Stomach (tissue), 9 donors: Measurements from ENCODE around the gene RIN3. TPM values are rescaled to one million over a fixed set of nuclear protein-coding genes. Genes with fewer than 3 reads are reported as not detected.

Experiments used
- DNase-seq, 2 donors: peaks; one replicate each; pipeline versions ENCODE4 v3.0.0 to v3.0.0-alpha.2; 2013 to 2019
- H3K27ac ChIP-seq, 5 donors: fragments of 200-600 bp in 4 of 5; sonication (generic) in 4 of 5; one replicate each; pipeline ENCODE4 v1.5.1; 2013 to 2019; ENCODE audit warnings: mild to moderate bottlenecking in 1 of 5, moderate library complexity in 1 of 5
- H3K27me3 ChIP-seq, 3 donors: fragments of 200-600 bp; sonication (generic); one replicate each; pipeline ENCODE4 v1.5.1; 2017 to 2019; ENCODE audit warnings: mixed run types in 1 of 3
- H3K36me3 ChIP-seq, 4 donors: fragments of 200-600 bp; sonication (generic); 1 replicate in 3 of 4; 2 replicates in 1 of 4; pipeline ENCODE4 v1.5.1; 2016 to 2019
- H3K4me1 ChIP-seq, 4 donors: fragments of 200-600 bp; sonication (generic); one replicate each; pipeline ENCODE4 v1.5.1; 2016 to 2019
- H3K4me3 ChIP-seq, 4 donors: fragments of 200-600 bp; sonication (generic) in 3 of 4; one replicate each; pipeline ENCODE4 v1.5.1; 2016 to 2019; ENCODE audit warnings: mild to moderate bottlenecking in 1 of 4
- H3K9me3 ChIP-seq, 4 donors: fragments of 200-600 bp; sonication (generic); one replicate each; pipeline ENCODE4 v1.5.1; 2016 to 2019
- EP300 ChIP-seq: sonication (generic); formaldehyde crosslinking; IDR thresholded peaks from one replicate; pipeline ENCODE4 v1.6.1; 2017; ENCODE audit warnings: antibody characterized with exemption
- POLR2A ChIP-seq, 4 donors: fragments of 450-650 bp; IDR thresholded peaks; one replicate each; pipeline ENCODE4 v1.6.1; 2016; ENCODE audit warnings: antibody characterized with exemption in 4 of 4, control low read depth in 2 of 4, mild to moderate bottlenecking in 1 of 4, moderate library complexity in 1 of 4
- POLR2AphosphoS5 ChIP-seq, 3 donors: sonication (generic); formaldehyde crosslinking; IDR thresholded peaks; one replicate each; pipeline ENCODE4 v1.6.1; 2016; ENCODE audit warnings: antibody characterized with exemption in 3 of 3
- WGBS, 5 donors: extraction: QIAGEN DNeasy Blood & Tissue Kit in 3 of 5; methylation state at CpG; one replicate each; pipeline versions ENCODE4 v1.1.5 to v1.1.7; 2013 to 2018; 5-methylcytosine and 5-hydroxymethylcytosine counted together
- intact Hi-C: fragments of 100-400 bp; cut with DNase I; formaldehyde crosslinking; loops from one replicate; pipeline ENCODE4 v1.15.1; 2023; ENCODE audit warnings: low total_unique reads
- polyA plus RNA-seq, 3 donors: library from polyadenylated mRNA; stranded (reverse); fragments of 200-250 nt; gene quantifications; one replicate each; pipeline ENCODE4 v1.2.3, GENCODE V29; 2013
- total RNA-seq, 5 donors: library from RNA; depleted of rRNA; stranded (reverse); fragments of >200 nt; gene quantifications; one replicate each; pipeline versions ENCODE4 v1.1.0 to v1.2.3, GENCODE V29; 2014 to 2016
- TF ChIP-seq, protein P1 (sequence below), 7 experiments: fragments of 450-650 bp in 4 of 7; fragments of 200-600 bp in 3 of 7; sonication (generic) in 3 of 7; IDR thresholded peaks; one replicate each; pipeline ENCODE4 v1.5.1; 2016 to 2019; ENCODE audit warnings: antibody characterized with exemption in 7 of 7, control low read depth in 2 of 7, mild to moderate bottlenecking in 1 of 7
- donor health status: healthy with polysubstance abuse.
- donor health status: Bipolar disorder and iron deficiency.
- donor health status: healthy.

The RIN3 gene
- total and polyA plus RNA-seq, 8 donors, result 5.0 to 47.8 (median 8.0) TPM

DNA sequence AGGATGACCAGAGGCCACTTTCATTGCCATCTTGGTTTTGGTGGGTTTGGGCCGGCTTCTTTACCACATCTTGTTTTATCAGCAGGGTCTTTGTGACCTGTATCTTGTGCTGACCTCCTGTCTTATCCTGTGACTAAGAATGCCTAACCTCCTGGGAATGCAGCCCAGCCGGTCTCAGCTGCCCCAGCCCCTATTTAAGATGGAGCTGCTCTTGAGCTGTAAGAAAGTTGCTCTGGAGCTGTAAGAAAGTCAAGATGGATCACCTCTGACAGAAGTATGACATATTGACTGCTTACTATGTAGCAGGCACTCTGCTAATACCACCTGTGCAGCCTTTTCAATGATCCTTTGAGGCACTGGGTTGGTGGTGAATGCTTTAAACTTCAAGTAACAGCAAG is 52.1 kb downstream of the RIN3 start:
- H3K9me3 ChIP-seq, result peaks cover 0 to 20% (median 7%) of the 10 kb centered on the region in 4 donors
- no peak for DNase-seq
- no peak overlapping the region for H3K4me3 ChIP-seq
- peaks cover 0 to 16% (median 9%) of the 10 kb centered on the region in 4 donors for H3K4me1 ChIP-seq
- peaks cover 0 to 19% (median 7%) of the 10 kb centered on the region in 4 donors for H3K36me3 ChIP-seq
- TF ChIP-seq, protein P1, sequence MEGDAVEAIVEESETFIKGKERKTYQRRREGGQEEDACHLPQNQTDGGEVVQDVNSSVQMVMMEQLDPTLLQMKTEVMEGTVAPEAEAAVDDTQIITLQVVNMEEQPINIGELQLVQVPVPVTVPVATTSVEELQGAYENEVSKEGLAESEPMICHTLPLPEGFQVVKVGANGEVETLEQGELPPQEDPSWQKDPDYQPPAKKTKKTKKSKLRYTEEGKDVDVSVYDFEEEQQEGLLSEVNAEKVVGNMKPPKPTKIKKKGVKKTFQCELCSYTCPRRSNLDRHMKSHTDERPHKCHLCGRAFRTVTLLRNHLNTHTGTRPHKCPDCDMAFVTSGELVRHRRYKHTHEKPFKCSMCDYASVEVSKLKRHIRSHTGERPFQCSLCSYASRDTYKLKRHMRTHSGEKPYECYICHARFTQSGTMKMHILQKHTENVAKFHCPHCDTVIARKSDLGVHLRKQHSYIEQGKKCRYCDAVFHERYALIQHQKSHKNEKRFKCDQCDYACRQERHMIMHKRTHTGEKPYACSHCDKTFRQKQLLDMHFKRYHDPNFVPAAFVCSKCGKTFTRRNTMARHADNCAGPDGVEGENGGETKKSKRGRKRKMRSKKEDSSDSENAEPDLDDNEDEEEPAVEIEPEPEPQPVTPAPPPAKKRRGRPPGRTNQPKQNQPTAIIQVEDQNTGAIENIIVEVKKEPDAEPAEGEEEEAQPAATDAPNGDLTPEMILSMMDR (IDR thresholded peaks at IDR 0.05), result no peak
- no peak for TF ChIP-seq POLR2A (IDR thresholded peaks at IDR 0.05)
- TF ChIP-seq EP300, result no peak
- TF ChIP-seq POLR2AphosphoS5 (IDR thresholded peaks at IDR 0.05), result no peak
- H3K27me3 ChIP-seq, result no peaks in the 10 kb centered on the region
- peak overlapping the region in 2 of 5 donors; percentile 37 to 63 for H3K27ac ChIP-seq
- intact Hi-C loops, result no loop called here
- WGBS, 5 donors, result 53 to 76% (median 68%) methylated on average over 2 of the region's 2 CpGs

DNA sequence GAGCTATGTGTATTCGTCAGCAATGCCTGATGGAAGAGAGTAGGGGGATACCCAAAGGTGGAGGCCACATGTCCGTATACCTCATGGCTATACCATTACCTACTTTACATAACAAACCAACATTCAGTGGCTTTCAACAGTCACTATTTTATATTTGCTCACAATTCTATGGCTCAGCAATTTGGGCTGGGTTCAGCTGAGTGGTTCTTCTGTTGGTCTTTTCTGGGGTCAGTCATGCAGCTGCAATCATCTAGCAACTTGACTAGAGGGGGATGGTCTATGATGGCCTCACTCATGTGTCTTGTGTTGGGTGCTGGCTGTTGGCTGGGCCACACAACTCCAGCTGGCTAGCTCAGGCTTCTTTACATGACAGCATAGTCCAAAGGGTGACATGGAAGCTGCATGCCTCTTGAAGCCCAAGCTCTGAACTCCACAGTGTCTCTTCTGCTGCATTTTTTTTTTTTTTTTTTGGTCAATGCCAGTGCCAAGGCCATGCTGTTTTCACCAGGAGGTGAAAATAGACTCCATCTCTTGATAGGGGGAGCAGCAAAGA is 53.7 kb downstream of the RIN3 start:
- WGBS, 5 donors, result 93 to 96% (median 94%) methylated on average over 2 of the region's 2 CpGs
- peaks cover 0 to 30% (median 9%) of the 10 kb centered on the region in 4 donors for H3K4me1 ChIP-seq
- intact Hi-C loops, result no loop called here

DNA sequence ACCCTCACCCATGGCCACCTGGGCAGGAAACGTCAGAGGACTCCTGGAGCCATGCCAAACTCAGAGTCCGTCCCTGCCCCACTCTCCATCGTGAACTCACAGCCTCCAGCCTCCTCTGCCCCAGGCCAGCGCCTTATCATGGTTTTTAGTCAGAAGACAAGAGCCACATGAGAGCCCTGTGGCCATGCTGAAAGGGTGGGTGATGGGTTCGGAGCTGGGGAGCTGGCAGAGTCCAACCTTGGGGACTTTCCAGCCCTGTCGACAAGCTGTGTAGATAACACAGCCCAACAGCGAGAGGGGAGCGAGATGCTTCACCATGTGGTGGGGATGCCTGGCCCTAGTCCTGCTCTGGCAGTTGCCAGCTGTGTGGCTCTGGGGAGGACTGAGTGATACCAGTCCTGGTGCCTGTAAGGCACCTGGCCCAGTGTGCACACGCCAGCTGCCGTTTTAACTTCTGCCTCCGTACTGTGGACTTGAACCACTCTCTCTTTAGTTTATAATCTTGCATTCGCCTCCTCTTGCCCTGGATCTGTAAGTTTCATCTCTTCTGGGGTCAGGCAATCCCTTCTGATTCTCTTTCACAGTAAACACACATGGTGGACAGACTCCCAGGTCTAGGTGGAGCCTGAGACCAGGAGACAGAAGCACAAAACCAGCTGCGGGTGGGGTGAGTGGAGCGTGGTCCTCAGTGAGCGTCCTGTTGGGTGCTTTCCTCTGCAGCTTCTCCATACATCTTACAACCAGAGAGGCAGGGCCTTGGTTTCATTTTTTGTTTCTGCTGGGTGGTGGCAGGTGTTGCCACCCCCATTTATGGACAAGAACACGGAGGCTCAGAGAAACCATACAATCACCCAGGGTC is 55.3 kb downstream of the RIN3 start:
- intact Hi-C loops, result no loop called here
- DNase-seq, result no peak
- Histone ChIP-seq H3K4me3 (peak overlapping the region in 1 of 4 donors; percentile 13), H3K9me3 (peaks cover 0 to 20% (median 7%) of the 10 kb centered on the region in 4 donors), H3K36me3 (peaks cover 0 to 19% (median 7%) of the 10 kb centered on the region in 4 donors), H3K27me3 (no peaks in the 10 kb centered on the region), H3K4me1 (peaks cover 0 to 30% (median 3%) of the 10 kb centered on the region in 4 donors), H3K27ac (peak overlapping the region in 4 of 5 donors; percentile 35 to 59 (median 48))
- no peak for TF ChIP-seq POLR2AphosphoS5 (IDR thresholded peaks at IDR 0.05)
- no peak for TF ChIP-seq POLR2A (IDR thresholded peaks at IDR 0.05)
- no peak for TF ChIP-seq EP300
- TF ChIP-seq, protein P1 (IDR thresholded peaks at IDR 0.05), result no peak
- WGBS, 5 donors, result 65 to 78% (median 76%) methylated on average over 14 to 16 of the region's 16 CpGs

More for the DNA sequence above, 53.7 kb downstream of the RIN3 start:
- H3K36me3 ChIP-seq, result peaks cover 0 to 19% (median 7%) of the 10 kb centered on the region in 4 donors
- no peak overlapping the region for H3K4me3 ChIP-seq
- no peak overlapping the region for H3K27ac ChIP-seq
- no peak for TF ChIP-seq EP300
- TF ChIP-seq, protein P1 (IDR thresholded peaks at IDR 0.05), result no peak
- no peak for TF ChIP-seq POLR2A (IDR thresholded peaks at IDR 0.05)
- no peak for TF ChIP-seq POLR2AphosphoS5 (IDR thresholded peaks at IDR 0.05)
- H3K9me3 ChIP-seq, result peaks cover 0 to 20% (median 7%) of the 10 kb centered on the region in 4 donors
- no peaks in the 10 kb centered on the region for H3K27me3 ChIP-seq
- DNase-seq, result no peak

DNA sequence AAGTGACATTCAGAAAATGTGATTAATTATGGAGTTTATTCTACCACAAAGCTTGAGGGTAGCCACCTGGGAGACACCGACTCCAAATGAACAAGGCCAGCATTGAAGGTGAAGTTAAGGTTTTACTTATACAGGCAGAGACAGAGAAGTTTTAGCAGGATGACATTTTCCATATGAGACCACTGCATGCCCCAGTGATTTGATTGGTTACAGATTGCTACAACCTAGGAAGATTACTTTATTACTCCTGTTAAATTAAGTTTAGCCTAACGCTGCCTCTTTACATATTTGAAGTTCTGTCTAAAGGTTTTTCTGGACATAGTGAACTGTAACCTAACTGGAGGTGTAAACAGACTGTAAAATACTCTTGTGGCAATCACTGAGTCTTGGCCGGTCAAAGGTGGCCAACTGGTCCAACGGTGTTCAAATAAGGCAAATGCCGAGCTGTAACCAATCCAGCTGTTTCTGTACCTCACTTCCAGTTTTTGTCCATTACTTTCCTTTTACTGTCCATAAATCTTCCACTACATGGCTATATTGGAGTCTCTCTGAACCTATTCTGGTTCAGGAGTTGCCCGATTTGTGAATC is 57.2 kb downstream of the RIN3 start:
- Histone ChIP-seq H3K27me3 (no peaks in the 10 kb centered on the region), H3K9me3 (peaks cover 0 to 20% (median 7%) of the 10 kb centered on the region in 4 donors), H3K27ac (no peak overlapping the region), H3K4me1 (peaks cover 0 to 21% (median 0%) of the 10 kb centered on the region in 4 donors), H3K4me3 (no peak overlapping the region), H3K36me3 (peaks cover 0 to 19% (median 7%) of the 10 kb centered on the region in 4 donors)
- 56 to 72% (median 63%) methylated on average over 6 of the region's 6 CpGs for WGBS, 5 donors
- TF ChIP-seq EP300, result no peak
- TF ChIP-seq, protein P1 (IDR thresholded peaks at IDR 0.05), result no peak
- intact Hi-C loops, result no loop called here
- DNase-seq, result no peak
